ENCODE measurements around the gene WDR59. TPM values are rescaled to one million over a fixed set of nuclear protein-coding genes. Genes with fewer than 3 reads are reported as not detected.

Gene WDR59
- polyA plus RNA-seq, 1 of the 3 experiments (the other 2 are of a cell fraction): 48.2 TPM

DNA sequence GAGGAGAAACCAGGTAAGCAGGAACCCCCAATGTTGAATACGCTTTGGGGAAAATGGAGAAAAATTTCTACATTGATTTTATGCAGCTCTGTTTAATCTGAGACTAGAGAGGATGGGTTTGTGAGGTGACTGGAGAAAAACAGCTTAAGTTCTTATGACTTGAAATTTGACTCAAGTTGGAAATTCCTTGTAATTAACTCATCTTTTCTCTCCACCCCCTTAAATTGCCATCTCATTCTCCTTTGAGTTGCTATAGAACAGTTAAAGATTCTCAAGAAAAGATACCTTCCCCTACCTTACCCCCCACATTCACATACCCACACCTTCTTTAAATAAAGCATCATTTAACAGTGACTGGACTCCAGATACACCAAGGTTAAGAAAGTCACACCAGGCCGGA, 38.1 kb upstream of the WDR59 start:
- peaks cover 0 to 15% of the 10 kb centered on the region in 2 experiments; a peak in 2 of 4 replicates for H3K4me1 ChIP-seq (ENCODE audit: control insufficient read depth in 1 of 2, insufficient read depth in 2 of 2, low read depth in 1 of 2, low read length in 1 of 2)
- peaks cover 4% of the 10 kb centered on the region; the same call in 1 of the 2 replicates for H3K9me3 ChIP-seq
- no peak overlapping the region for H3K4me3 ChIP-seq (ENCODE audit: low read depth in 2 of 2, low read length in 1 of 2)
- peaks cover 97% of the 10 kb centered on the region for H3K79me2 ChIP-seq (ENCODE audit: insufficient read depth)
- no peak overlapping the region for H3K27ac ChIP-seq (ENCODE audit: low read depth in 2 of 2, low read length in 1 of 2)
- peaks cover 0 to 12% of the 10 kb centered on the region in 2 experiments for H3K36me3 ChIP-seq (replicated peaks in 1 of 2; ENCODE audit: control insufficient read depth in 1 of 2, insufficient read depth in 2 of 2, low read length in 1 of 2)
- no peak overlapping the region for H3K4me2 ChIP-seq
- TF ChIP-seq, protein P1, sequence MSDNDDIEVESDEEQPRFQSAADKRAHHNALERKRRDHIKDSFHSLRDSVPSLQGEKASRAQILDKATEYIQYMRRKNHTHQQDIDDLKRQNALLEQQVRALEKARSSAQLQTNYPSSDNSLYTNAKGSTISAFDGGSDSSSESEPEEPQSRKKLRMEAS (IDR thresholded peaks at IDR 0.05; ENCODE audit: low read depth): no peak
- no peak for TF ChIP-seq USF2 (IDR thresholded peaks at IDR 0.05; ENCODE audit: borderline replicate concordance, low read depth, low read length)
- TF ChIP-seq NFIC (IDR thresholded peaks at IDR 0.05; ENCODE audit: borderline replicate concordance): no peak
- no peak for TF ChIP-seq EP300 (IDR thresholded peaks at IDR 0.05; ENCODE audit: borderline replicate concordance in 1 of 2, low read depth in 1 of 2, low read length in 1 of 2)
- TF ChIP-seq JUND (IDR thresholded peaks at IDR 0.05): no peak
- TF ChIP-seq RAD21 (IDR thresholded peaks at IDR 0.05; ENCODE audit: low read length): no peak
- TF ChIP-seq TEAD4 (IDR thresholded peaks at IDR 0.05; ENCODE audit: borderline replicate concordance, insufficient read depth): no peak
- TF ChIP-seq SMC3 (IDR thresholded peaks at IDR 0.05; ENCODE audit: low read depth, low read length): no peak
- no peak for TF ChIP-seq TAF1 (IDR thresholded peaks at IDR 0.05; ENCODE audit: borderline replicate concordance, low read depth, low read length)
- no peak for TF ChIP-seq YY1 (IDR thresholded peaks at IDR 0.05; ENCODE audit: low read depth)
- no peak for TF ChIP-seq EZH2phosphoT487 (IDR thresholded peaks at IDR 0.05; ENCODE audit: borderline replicate concordance, low read depth)
- no peak for TF ChIP-seq ZBTB33 (IDR thresholded peaks at IDR 0.05; ENCODE audit: borderline replicate concordance, low read depth)
- no peak for TF ChIP-seq ELF1 (IDR thresholded peaks at IDR 0.05)
- TF ChIP-seq SIN3A (IDR thresholded peaks at IDR 0.05; ENCODE audit: borderline replicate concordance, low read depth, low read length): no peak
- TF ChIP-seq, protein P2, sequence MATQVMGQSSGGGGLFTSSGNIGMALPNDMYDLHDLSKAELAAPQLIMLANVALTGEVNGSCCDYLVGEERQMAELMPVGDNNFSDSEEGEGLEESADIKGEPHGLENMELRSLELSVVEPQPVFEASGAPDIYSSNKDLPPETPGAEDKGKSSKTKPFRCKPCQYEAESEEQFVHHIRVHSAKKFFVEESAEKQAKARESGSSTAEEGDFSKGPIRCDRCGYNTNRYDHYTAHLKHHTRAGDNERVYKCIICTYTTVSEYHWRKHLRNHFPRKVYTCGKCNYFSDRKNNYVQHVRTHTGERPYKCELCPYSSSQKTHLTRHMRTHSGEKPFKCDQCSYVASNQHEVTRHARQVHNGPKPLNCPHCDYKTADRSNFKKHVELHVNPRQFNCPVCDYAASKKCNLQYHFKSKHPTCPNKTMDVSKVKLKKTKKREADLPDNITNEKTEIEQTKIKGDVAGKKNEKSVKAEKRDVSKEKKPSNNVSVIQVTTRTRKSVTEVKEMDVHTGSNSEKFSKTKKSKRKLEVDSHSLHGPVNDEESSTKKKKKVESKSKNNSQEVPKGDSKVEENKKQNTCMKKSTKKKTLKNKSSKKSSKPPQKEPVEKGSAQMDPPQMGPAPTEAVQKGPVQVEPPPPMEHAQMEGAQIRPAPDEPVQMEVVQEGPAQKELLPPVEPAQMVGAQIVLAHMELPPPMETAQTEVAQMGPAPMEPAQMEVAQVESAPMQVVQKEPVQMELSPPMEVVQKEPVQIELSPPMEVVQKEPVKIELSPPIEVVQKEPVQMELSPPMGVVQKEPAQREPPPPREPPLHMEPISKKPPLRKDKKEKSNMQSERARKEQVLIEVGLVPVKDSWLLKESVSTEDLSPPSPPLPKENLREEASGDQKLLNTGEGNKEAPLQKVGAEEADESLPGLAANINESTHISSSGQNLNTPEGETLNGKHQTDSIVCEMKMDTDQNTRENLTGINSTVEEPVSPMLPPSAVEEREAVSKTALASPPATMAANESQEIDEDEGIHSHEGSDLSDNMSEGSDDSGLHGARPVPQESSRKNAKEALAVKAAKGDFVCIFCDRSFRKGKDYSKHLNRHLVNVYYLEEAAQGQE (IDR thresholded peaks at IDR 0.05; ENCODE audit: low read depth, low read length): no peak
- TF ChIP-seq RCOR1 (IDR thresholded peaks at IDR 0.05; ENCODE audit: low read length): no peak
- TF ChIP-seq GATA2 (CRISPR knock-in tag; IDR thresholded peaks at IDR 0.05): no peak
- no peak for TF ChIP-seq TCF12 (IDR thresholded peaks at IDR 0.05)
- TF ChIP-seq, protein P3, sequence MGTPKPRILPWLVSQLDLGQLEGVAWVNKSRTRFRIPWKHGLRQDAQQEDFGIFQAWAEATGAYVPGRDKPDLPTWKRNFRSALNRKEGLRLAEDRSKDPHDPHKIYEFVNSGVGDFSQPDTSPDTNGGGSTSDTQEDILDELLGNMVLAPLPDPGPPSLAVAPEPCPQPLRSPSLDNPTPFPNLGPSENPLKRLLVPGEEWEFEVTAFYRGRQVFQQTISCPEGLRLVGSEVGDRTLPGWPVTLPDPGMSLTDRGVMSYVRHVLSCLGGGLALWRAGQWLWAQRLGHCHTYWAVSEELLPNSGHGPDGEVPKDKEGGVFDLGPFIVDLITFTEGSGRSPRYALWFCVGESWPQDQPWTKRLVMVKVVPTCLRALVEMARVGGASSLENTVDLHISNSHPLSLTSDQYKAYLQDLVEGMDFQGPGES (IDR thresholded peaks at IDR 0.05; ENCODE audit: low read depth, low read length): no peak
- H3K9ac ChIP-seq: no peak overlapping the region
- no peak overlapping the region for H2AFZ ChIP-seq (ENCODE audit: low read depth)
- ChIA-PET CTCF (interaction anchor here (1.1 to 1.4 kb wide), 2 partner anchors 15 to 88 kb away, joined by 3 to 5 read pairs; no protein-coding TSS in a partner anchor), POLR2A (no interaction called here)
- WGBS (ENCODE audit: low lambda C conversion rate): 96% methylated on average over 2 of the region's 2 CpGs
- no peaks in the 10 kb centered on the region for H3K27me3 ChIP-seq (ENCODE audit: insufficient read depth)
- H3F3A ChIP-seq (replicated peaks; ENCODE audit: insufficient read depth): peaks cover 20% of the 10 kb centered on the region
- H4K20me1 ChIP-seq (ENCODE audit: insufficient read depth): peaks cover 5% of the 10 kb centered on the region
- no peak for DNase-seq
- H3K9me2 ChIP-seq: no peaks in the 10 kb centered on the region
